RWPE1 (cell line): ENCODE data around the gene TXNDC11.
A peak's percentile ranks its signal among the peaks of the same experiment; 100 is the strongest.

Experiments
- CTCF ChIA-PET: fragments of 350-600 bp; sonication (Branson Sonifier 250); formaldehyde crosslinking; extraction: SDS; loops from one replicate; lab custom pipeline; 2021; lab: Yijun Ruan, JAX
- POLR2A ChIA-PET: fragments of 400-600 bp; formaldehyde crosslinking; extraction: SDS; loops from one replicate; lab custom pipeline; 2020; ENCODE audit warnings: antibody characterized with exemption; ENCODE audit not compliant: low non-redundant PET; lab: Yijun Ruan, JAX
- DNase-seq: peaks from one replicate; pipeline ENCODE4 v3.0.0; 2012; ENCODE audit warnings: low spot score
- H3K27ac ChIP-seq: fragments of 450-650 bp; 2 replicates; pipeline ENCODE4 v1.5.1; 2017
- CTCF ChIP-seq: fragments of 450-650 bp; conservative IDR thresholded peaks from 2 replicates; pipeline ENCODE4 v1.5.1; 2017; ENCODE audit warnings: low read depth, mild to moderate bottlenecking

The TXNDC11 gene

DNA sequence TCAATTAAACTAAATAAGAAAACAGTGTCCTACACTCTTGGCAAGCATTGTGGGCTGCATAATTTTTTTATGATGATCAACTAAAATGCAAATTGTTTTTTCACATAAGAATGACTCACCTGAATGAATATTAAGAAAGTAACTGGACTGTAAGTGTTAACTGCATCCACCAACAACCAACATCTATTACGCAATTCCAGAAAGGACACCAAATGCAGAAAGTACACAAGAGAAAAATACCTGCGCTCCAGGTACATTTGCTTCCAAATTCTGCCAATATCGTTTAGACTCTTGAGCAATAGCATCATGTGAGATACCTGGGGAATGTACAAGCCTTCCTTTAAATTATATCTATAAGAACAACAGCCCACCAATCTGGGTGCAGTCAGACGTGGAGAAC lies 19.8 kb upstream of the TXNDC11 start:
- POLR2A ChIA-PET, result no interaction called here
- no peak overlapping the region for H3K27ac ChIP-seq
- CTCF ChIA-PET, result interaction anchor here (0.6 kb wide), 2 partner anchors 25 to 36 kb away, joined by 3 to 5 read pairs; no protein-coding TSS in a partner anchor
- TF ChIP-seq CTCF, result no peak
- DNase-seq, result no peak

DNA sequence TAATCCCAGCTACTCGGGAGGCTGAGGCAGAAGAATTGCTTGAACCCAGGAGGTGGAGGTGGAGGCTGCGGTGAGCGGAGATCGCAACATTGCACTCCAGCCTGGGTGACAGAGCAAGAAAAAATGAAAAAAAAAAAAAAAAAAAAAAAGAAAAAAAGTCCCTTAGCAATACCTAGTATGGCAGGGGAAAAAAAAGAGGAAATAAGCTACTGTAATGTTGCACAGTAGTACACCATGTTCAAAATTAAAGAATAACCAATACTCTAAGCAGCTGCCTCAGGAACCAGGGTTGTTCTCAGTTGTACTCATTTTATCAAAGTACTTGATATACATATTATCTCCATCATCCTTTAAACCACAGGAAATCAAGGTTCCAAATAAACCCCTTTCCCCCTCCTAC lies 17.3 kb upstream of the TXNDC11 start:
- DNase-seq, result no peak
- ChIA-PET CTCF (interaction anchor here (0.6 kb wide), 2 partner anchors 9 to 97 kb away, joined by 3 to 4 read pairs; no protein-coding TSS in a partner anchor), POLR2A (no interaction called here)
- no peak for TF ChIP-seq CTCF
- no peak overlapping the region for H3K27ac ChIP-seq

GRCh38 chr16:11759163-11759834 lies 16.6 kb upstream of the TXNDC11 start:
- CTCF ChIA-PET, result interaction anchor here (0.6 kb wide), 3 partner anchors 23 to 112 kb away, joined by 4 to 5 read pairs (median 4); no protein-coding TSS in a partner anchor
- no peak for DNase-seq
- POLR2A ChIA-PET, result interaction anchor here (0.5 kb wide), 1 partner anchor 15 kb away, joined by 4 read pairs; no protein-coding TSS in a partner anchor
- TF ChIP-seq CTCF, result no peak
- H3K27ac ChIP-seq, result no peak overlapping the region

- TF ChIP-seq CTCF, result no peak
- ChIA-PET CTCF (interaction anchor here (0.7 to 0.8 kb wide), 2 partner anchors 20 to 263 kb away, joined by 3 read pairs; no protein-coding TSS in a partner anchor), POLR2A (no interaction called here)
- no peak for DNase-seq
- H3K27ac ChIP-seq, result peak overlapping the region; percentile 23; the same call in 1 of the 2 replicates
Measured at GRCh38 chr16:11757671-11758545, 15.3 kb upstream of the TXNDC11 start.

DNA sequence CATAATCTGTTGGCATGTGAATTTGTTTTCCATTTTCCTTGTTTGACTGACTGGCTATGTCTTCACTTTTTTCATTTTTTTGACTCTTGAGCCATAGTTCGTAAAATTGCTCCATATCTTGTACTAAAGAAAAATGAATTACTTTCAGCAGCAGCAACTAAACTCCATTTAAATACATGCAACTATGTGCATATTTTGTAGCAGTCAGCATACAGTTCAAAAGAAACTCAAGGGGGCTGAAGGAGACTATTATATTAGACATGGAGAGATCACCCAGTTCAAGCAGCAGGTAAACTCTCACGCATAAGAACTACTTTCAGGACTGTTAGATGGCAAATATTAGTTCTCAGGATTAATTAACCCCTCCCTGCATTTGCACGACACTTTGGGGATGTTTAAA lies 13.6 kb upstream of the TXNDC11 start:
- DNase-seq, result no peak
- no peak for TF ChIP-seq CTCF
- ChIA-PET CTCF (no interaction called here), POLR2A (no interaction called here)
- H3K27ac ChIP-seq, result no peak overlapping the region

DNA sequence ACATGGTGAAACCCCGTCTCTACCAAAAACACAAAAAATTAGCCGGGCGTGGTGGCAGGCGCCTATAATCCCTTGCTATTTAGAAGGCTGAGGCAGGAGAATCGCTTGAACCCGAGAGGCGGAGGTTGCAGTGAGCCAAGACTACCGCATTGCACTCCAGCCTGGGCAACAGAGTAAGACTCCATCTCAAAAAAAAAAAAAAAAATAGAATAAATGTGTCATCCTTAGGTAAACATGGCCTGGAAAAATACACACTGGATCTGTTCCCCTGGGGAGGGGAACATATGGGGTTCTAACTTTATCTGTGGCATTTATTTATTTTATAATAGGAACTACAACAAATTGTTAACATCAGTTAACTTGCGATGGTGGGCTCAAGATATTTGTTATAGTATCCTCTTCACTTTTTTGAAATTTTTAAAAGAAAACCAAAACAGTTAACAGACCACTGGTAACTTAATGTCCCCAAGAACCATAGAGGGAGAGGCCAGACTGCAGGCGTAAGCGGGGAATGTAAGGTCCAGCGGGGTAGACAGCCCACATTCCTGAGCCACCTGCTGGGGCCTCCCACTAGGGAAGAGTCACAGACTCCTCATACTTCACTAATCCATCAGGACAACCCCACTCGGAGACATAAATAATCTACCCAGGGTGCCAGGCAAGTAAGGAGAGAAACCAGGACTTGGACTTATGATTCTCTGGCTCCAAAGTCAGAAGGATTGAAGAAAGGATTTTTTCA lies 12.5 kb upstream of the TXNDC11 start:
- ChIA-PET POLR2A (no interaction called here), CTCF (no interaction called here)
- DNase-seq, result no peak
- peak overlapping the region; percentile 23; the same call in 1 of the 2 replicates for H3K27ac ChIP-seq
- TF ChIP-seq CTCF, result no peak
